Stimulated activated naive CD8-positive, alpha-beta T cell treated with anti-CD3 and anti-CD28 coated beads, Interleukin-15, Interleukin-2, amounts not matched to agents 100 ng/mL and 50 ng/mL, for 24 hours (primary cell): ENCODE data around the gene RASAL1.
"Not testable (repeated sequence)": the region's sequence is repeated elsewhere in the genome, so short reads cannot be mapped to it uniquely, and the experiment has no call there.

ENCODE experiments used
- H3K27ac Mint-ChIP-seq: one replicate; pipeline ENCODE4 v1.8.0; 2021; ENCODE audit warnings: mild to moderate bottlenecking, mixed read lengths
- H3K27me3 Mint-ChIP-seq: one replicate; pipeline ENCODE4 v1.8.0; 2021; ENCODE audit warnings: mixed read lengths
- H3K36me3 Mint-ChIP-seq: one replicate; pipeline ENCODE4 v1.8.0; 2021; ENCODE audit warnings: low read depth, mixed read lengths
- H3K4me1 Mint-ChIP-seq: one replicate; pipeline ENCODE4 v1.8.0; 2021; ENCODE audit warnings: low read depth, mixed read lengths
- H3K4me3 Mint-ChIP-seq: one replicate; pipeline ENCODE4 v1.8.0; 2021; ENCODE audit warnings: mild to moderate bottlenecking, mixed read lengths
- H3K9me3 Mint-ChIP-seq: one replicate; pipeline ENCODE4 v1.8.0; 2021; ENCODE audit warnings: mixed read lengths

RASAL1 gene

DNA sequence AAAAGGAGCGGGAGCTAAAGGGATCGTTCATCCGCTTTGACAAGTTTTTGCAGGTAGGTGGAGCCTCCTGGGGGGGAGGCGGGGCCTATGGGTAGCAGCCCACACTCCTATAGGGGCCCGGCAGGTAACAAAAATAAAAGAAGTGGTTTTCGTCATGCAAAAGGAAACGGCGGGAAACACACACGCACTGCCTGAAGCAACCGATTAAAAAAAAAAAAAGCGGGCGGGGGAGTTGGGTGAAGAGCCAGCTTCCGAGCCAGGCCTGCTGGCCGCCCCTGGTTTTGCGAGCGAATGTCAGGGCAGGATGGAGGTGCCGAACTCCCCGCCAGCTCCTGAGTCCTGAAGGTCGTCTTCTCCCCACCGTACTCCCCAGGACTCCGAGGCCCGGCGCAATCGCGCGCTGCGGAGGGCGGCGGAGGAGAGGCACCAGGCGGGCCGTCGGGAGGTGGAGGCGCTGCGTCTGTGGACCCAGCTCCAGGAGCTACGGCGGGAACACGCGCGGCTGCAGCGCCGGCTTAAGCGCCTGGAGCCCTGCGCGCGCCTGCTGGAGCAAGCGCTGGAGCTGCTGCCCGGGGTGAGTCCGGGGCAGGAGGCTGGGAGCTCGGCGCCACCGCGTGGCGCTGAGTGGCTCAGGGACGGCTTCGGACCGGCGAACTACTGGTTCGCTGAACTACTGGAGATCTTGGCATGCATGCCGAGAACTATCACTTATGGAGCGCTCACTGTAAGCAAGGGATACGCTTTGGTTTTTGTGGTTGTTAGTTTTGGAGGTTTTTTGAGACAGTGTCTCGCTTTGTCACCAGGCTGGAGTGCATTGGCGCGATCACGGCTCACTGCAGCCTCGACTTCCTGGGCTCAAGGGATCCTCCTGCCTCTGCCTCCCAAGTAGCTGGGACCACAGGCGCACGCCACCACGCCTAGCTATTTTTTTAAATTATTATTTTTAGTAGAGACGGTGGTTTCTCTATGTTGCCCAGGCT is 17.6 kb upstream of the RASAL1 start:
- peaks cover 40% of the 10 kb centered on the region for H3K4me1 Mint-ChIP-seq
- peaks cover 15% of the 10 kb centered on the region for H3K27me3 Mint-ChIP-seq
- peaks cover 6% of the 10 kb centered on the region for H3K36me3 Mint-ChIP-seq
- peak overlapping the region; percentile 49 for H3K27ac Mint-ChIP-seq
- peak overlapping the region; percentile 73 for H3K4me3 Mint-ChIP-seq
- H3K9me3 Mint-ChIP-seq = no peaks in the 10 kb centered on the region

DNA sequence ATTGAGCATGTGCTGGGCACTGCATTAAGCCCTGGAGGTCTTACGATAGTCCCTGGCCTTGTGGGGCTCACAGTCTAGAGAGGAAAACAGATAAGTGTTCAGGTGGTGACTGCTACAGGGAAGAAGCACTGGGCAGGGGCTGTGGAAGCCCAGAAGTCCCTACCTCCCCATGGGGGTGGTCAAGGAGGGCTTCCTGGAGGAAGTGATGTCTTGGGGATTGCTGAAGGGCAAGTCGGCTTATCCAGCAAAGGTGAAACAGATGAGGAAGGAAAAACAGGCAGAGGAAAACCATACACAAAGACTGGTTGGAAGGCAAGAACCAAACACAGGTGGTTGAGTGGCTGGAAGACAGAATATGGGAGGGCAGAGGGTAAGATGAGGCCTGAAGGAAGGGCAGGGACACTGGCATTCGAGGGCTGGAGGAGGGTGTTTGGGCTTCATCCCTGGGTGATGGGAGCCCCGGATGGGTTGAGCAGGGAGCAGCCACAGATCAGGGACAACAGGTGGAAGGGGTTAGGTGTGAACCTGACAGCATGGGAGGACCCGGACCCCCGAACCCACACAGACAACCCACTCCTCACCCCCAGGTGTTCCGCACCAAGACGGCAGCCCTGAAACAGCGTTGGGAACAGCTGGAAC is 16.8 kb upstream of the RASAL1 start:
- peaks cover 6% of the 10 kb centered on the region for H3K36me3 Mint-ChIP-seq

DNA sequence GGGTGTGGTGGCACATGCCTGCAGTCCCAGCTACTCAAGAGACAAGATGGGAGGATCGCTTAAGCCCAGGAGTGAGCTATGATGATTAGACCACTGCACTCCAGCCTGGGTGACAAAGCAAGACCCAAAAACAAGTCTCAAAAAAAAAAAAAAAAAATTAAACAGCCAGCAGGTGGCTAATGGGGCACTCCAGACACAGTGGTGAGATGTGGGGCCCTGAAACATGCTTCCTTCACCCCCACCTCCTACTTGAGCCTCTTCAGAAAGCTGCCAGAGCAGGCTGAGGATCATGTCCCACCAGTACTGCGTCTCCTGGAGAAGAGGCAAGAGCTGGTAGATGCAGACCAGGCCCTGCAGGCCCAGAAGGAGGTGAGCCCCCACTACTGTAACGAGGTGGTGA is 16.1 kb upstream of the RASAL1 start:
- Mint-ChIP-seq H3K4me1 (peaks cover 28% of the 10 kb centered on the region), H3K27ac (no peak overlapping the region), H3K4me3 (no peak overlapping the region)

More for the DNA sequence above, 16.8 kb upstream of the RASAL1 start:
- Mint-ChIP-seq H3K4me1 (peaks cover 35% of the 10 kb centered on the region), H3K27ac (no peak overlapping the region), H3K4me3 (peak overlapping the region; percentile 73), H3K9me3 (no peaks in the 10 kb centered on the region), H3K27me3 (peaks cover 17% of the 10 kb centered on the region)

DNA sequence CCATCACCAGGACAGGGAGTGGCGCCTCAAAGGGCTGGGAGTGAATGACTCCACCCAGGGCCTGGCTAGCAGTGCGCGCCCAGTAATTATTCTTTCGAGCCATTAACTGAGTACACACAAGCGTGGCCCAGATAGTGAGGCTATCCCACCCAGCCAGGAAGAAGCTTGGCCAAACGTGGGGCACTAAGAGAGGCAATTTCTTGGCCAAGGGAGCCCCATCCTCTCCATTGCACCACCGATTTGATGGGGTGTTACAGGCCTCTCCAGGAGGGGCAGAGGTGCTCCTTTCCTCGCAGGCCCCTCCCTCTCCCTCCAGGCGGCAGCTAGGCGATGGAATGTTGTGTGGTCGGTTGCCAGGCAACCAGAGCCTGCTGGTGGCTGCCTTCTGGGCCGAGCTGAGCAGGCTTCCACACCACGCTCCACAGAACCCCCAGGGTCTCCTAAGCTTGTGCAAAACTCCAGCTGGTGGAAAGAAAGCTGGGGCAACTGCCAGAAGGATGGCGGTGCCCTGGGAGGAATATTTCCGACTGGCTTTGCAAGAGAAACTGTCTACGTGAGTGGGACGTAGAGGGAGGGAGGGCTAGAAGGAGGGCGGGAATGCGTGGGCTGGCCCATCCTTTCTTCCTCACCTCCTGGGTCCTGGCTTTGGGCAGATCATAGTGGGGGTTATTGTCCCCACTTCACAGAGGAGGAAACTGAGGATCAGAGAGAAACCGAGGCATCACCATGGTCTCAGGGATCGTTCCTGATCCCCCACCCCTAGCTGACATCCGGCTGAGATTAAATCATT is 14.0 kb upstream of the RASAL1 start, which contains the start of gene CFAP73:
CFAP73 (plus strand) TSS at position 364 of the 790 bp plus-strand sequence; CDS start at position 498, 134 bp downstream.
- H3K4me3 Mint-ChIP-seq = no peak within 1 kb of the TSS
- peaks cover 18% of the 10 kb centered on the region for H3K27me3 Mint-ChIP-seq
- no peaks in the 10 kb centered on the region for H3K36me3 Mint-ChIP-seq
- peaks cover 23% of the 10 kb centered on the region for H3K4me1 Mint-ChIP-seq
- H3K27ac Mint-ChIP-seq = no peak within 1 kb of the TSS
- H3K9me3 Mint-ChIP-seq = no peaks in the 10 kb centered on the region

More for the DNA sequence above, 16.1 kb upstream of the RASAL1 start:
- peaks cover 18% of the 10 kb centered on the region for H3K27me3 Mint-ChIP-seq
- no peaks in the 10 kb centered on the region for H3K9me3 Mint-ChIP-seq
- peaks cover under 1% of the 10 kb centered on the region for H3K36me3 Mint-ChIP-seq

DNA sequence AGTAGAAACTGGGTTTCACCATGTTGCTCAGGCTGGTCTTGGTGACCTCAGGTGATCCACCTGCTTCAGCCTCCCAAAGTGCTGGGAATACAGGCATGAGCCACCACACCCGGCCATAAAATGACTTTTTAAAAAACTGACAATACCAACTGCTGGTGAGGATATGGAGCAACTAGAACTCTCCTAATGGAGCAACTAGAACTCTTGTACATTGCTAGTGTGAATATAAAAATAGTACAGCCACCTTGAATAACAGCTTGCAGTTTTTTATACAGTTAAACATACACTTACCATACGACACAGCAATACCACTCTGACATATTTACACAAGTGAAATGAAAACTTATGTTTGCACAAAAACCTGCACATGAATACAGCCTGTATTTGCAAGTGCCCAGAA is 11.4 kb upstream of the RASAL1 start:
- no peak overlapping the region for H3K4me3 Mint-ChIP-seq
- H3K9me3 Mint-ChIP-seq = no peaks in the 10 kb centered on the region
- H3K27me3 Mint-ChIP-seq = peaks cover 5% of the 10 kb centered on the region
- H3K27ac Mint-ChIP-seq = no peak overlapping the region
- H3K4me1 Mint-ChIP-seq = peaks cover 11% of the 10 kb centered on the region
- no peaks in the 10 kb centered on the region for H3K36me3 Mint-ChIP-seq

DNA sequence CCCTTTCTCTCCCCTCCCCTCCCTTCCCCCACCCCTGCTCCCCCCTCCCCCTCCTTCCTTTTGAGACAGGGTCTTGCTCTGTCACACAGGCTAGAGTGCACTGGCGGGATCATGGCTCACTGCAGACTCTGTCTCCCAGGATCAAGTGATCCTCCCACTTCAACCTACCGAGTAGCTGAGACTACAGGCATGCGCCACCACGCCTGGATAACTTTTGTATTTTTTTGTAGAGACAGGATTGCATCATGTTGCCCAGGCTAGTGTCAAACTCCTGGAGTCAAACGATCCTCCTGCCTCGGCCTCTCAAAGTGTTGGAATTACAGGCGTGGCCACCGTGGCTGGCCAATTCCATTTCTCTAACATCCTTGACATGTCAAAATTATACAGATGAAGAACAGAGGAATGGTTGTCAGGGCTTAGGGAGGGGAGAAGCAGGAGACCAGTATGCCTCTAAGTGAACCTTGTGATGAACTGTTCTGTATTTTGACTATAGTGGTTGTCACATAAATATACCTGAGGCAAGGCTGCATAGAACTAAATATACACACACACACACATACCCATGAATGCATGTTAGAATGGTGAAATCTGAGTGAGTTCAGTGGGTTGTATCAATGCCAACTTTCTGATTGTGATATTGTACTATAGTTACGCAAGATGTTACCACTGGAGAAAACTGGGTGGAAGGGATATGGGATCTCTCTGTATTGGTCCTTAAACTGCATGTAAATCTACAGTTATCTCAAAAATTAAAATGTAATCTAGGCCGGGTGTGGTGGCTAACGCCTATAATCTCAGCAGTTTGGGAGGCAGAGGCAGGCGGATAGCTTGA is 10.4 kb upstream of the RASAL1 start:
- Mint-ChIP-seq H3K9me3 (no peaks in the 10 kb centered on the region), H3K4me3 (no peak overlapping the region), H3K36me3 (no peaks in the 10 kb centered on the region), H3K27ac (no peak overlapping the region), H3K4me1 (peaks cover 14% of the 10 kb centered on the region), H3K27me3 (peaks cover 3% of the 10 kb centered on the region)

DNA sequence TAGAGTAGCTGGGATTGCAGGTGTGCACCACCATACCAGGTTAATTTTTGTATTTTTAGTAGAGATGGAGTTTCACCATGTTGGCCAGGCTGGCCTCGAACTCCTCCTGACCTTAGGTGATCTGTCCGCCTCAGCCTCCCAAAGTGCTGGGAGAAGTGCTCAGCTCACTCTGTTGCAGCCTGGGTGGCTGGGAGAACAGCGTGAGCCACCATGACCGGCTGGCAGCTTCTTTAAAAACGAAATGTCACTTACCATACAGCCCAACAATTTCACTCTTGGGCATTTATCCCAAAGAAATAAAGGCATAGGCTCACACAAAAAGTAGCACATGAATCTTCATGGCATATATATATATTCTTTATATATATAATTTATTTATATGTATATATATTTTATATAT is 9.2 kb upstream of the RASAL1 start:
- Mint-ChIP-seq H3K9me3 (no peaks in the 10 kb centered on the region), H3K4me3 (no peak overlapping the region), H3K27ac (no peak overlapping the region), H3K36me3 (no peaks in the 10 kb centered on the region), H3K27me3 (peaks cover 3% of the 10 kb centered on the region), H3K4me1 (peaks cover 14% of the 10 kb centered on the region)

DNA sequence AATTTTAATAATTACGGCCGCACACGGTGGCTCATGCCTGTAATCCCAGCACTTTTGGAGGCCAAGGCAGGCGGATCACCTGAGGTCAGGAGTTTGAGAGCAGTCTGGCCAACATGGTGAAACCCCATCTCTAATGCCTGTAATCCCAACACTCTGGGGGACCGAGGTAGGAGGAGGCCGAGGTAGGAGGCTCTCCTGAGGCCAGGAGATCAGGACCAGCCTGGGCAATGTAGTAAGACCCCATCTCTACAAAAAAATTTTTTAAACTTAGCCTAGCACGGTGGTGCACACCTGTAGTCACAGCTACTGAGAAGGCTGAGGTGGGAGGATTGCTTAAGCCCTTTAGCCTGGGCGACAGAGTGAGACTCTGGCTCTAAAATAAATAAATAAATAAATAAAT is 8.4 kb upstream of the RASAL1 start:
- Mint-ChIP-seq H3K27ac (no peak overlapping the region), H3K27me3 (peaks cover 3% of the 10 kb centered on the region), H3K4me1 (peaks cover 14% of the 10 kb centered on the region), H3K4me3 (no peak overlapping the region), H3K9me3 (no peaks in the 10 kb centered on the region), H3K36me3 (no peaks in the 10 kb centered on the region)

DNA sequence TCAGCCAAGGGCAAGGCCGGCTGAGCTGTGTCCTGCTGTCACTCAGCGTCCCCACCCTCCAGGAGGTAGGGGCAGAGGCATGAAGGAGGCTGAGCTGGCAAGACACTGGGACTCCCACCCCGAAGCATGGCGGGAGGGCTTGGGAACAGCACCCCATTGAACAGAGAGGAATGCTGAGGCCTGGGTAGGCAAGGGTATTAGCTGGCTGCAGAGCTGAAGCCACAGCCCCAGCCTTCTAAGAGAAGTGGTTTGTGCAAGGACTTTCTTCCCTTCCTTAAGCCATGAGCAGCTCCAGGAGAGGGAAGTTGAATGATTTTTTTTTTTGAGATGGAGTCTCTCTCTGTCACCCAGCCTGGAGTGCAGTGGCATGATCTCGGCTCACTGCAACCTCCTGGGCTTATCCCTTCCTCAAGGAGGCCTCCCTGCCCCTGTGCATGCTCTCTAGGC is 7.3 kb upstream of the RASAL1 start:
- Mint-ChIP-seq H3K27ac (peak overlapping the region; percentile 79), H3K4me3 (no peak overlapping the region), H3K4me1 (peaks cover 14% of the 10 kb centered on the region), H3K36me3 (no peaks in the 10 kb centered on the region), H3K9me3 (no peaks in the 10 kb centered on the region), H3K27me3 (peaks cover 3% of the 10 kb centered on the region)

DNA sequence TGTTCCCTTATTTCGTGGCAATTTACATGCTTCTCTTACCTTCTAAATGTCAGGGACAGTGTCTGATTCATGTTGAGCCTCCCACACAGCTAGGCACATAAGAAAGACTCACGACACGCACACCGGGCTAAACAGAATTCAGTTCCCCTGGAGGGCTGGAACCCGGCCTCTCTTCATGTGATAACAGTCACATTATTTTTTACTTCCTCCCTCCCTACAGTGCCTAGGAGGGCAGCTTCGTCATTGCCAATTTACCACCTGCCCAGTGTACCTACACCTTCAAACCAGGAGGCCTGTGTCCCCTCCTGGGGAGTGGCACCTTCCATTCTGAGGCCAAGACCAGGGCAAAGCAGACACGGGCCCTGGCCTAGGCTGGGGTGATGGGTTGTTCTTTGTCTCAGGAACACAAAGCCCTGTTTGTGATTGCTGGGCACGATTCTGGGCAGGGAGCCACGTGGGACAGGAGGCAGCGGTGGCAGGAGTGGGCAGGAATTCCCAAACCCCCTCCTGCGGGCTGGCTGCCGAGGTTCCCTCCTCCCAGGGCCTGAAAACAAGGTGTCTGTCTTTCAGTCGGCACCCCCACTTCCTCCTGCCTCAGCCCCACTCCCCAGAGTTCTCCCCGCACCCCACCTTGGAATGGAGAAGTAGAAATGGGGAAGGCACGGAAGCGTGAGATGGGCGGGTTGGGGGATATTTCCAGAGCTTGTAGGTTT is 6.8 kb upstream of the RASAL1 start:
- Mint-ChIP-seq H3K4me1 (peaks cover 14% of the 10 kb centered on the region), H3K36me3 (no peaks in the 10 kb centered on the region), H3K27ac (peak overlapping the region; percentile 79)

DNA sequence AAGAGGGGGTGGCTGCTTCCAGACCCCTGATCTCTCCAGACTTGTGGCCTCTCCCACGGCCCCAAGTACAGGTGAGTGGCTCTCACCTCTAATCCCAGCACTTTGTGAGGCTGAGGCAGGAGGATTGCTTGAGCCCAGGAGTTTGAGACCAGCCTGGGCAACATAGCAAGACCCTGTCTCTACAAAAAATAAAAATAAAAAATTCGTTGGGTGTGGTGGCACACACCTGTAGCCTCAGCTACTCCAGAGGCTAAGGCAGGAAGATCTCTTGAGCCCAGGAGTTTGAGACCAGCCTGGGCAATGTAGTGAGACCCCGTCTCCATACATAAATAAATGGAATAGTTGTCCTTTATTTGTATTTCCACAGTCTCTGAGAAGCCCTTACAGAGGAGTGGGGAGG is 6.2 kb upstream of the RASAL1 start:
- peak overlapping the region; percentile 79 for H3K27ac Mint-ChIP-seq
- H3K27me3 Mint-ChIP-seq, H3K36me3 Mint-ChIP-seq, H3K4me3 Mint-ChIP-seq, H3K9me3 Mint-ChIP-seq: not testable (repeated sequence)
- peaks cover 17% of the 10 kb centered on the region for H3K4me1 Mint-ChIP-seq

More for the DNA sequence above, 6.8 kb upstream of the RASAL1 start:
- H3K27me3 Mint-ChIP-seq = peaks cover 1% of the 10 kb centered on the region
- H3K9me3 Mint-ChIP-seq = no peaks in the 10 kb centered on the region
- no peak overlapping the region for H3K4me3 Mint-ChIP-seq

DNA sequence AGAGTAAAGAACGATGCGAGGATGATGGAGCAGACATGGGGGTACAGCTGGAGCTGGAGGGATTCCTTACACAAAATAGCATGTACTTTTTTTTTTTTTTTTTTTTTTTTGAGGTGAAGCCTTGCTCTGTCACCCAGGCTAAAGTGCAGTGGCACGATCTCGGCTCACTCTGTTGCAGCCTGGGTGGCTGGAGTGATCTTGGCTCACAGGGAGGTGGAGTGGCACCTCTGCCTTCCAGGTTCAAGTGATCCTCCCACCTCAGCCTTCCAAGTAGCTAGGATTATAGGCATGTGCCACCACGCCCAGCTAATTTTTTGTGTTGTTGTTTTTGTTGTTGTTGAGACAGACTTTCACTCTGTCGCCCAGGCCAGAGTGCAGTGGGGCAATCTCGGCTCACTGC is 5.1 kb upstream of the RASAL1 start:
- Mint-ChIP-seq H3K36me3 (no peaks in the 10 kb centered on the region), H3K9me3 (no peaks in the 10 kb centered on the region), H3K27ac (no peak overlapping the region), H3K27me3 (peaks cover 6% of the 10 kb centered on the region), H3K4me1 (peaks cover 27% of the 10 kb centered on the region), H3K4me3 (no peak overlapping the region)

DNA sequence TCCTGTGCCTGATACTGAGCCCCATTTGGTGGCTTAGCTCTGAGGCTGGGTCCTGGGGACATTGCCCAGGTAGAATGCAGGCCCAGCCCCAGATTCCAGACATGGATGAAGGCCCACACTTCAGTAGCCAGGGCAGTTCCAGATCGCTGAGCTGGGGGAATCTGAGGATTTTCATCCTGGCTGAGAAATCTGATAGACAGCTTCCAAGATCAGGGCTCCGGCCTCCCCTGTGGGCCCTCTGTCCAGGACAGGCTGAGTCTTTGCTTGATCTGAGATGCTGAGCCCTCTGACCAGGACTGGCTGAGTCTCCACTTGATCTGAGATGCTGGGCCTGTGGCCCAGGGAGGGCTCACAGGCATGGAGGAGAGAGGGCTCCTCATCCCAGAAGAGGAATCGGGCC is 3.3 kb upstream of the RASAL1 start:
- Mint-ChIP-seq H3K4me3 (no peak overlapping the region), H3K4me1 (peaks cover 32% of the 10 kb centered on the region), H3K27me3 (peaks cover 6% of the 10 kb centered on the region), H3K36me3 (no peaks in the 10 kb centered on the region), H3K9me3 (no peaks in the 10 kb centered on the region), H3K27ac (no peak overlapping the region)
